K562 (cell line): ENCODE data around the gene RPS8. TPM values are rescaled to one million over a fixed set of nuclear protein-coding genes. Genes with fewer than 3 reads are reported as not detected.

Source experiments
- ATF7 ChIP-seq: fragments of 450-650 bp; IDR thresholded peaks from 2 replicates; pipeline ENCODE4 v1.7.1; 2014; ENCODE audit warnings: mild to moderate bottlenecking, moderate library complexity
- CREBBP ChIP-seq: IDR thresholded peaks from one replicate; pipeline ENCODE4 v1.6.1; 2012; ENCODE audit warnings: low read depth, mild to moderate bottlenecking, control low read depth, inconsistent platforms, low read length
- DEAF1 ChIP-seq: fragments of 450-650 bp; formaldehyde crosslinking; IDR thresholded peaks from 2 replicates; pipeline ENCODE4 v1.4.0; 2020; ENCODE audit warnings: mild to moderate bottlenecking, moderate library complexity
- KDM2B ChIP-seq: fragments of 250-450 bp; sonication (Bioruptor Pico); IDR thresholded peaks from 2 replicates; pipeline ENCODE4 v1.8.0; 2021; ENCODE audit warnings: mild to moderate bottlenecking, moderate library complexity
- KLF10 ChIP-seq: fragments of 250-450 bp; sonication (Bioruptor Pico); IDR thresholded peaks from 2 replicates; pipeline ENCODE4 v1.6.1; 2021; ENCODE audit warnings: matching md5 sums
- NCOA4 ChIP-seq: fragments of 450-650 bp; IDR thresholded peaks from 2 replicates; pipeline ENCODE4 v1.6.1; 2018; ENCODE audit warnings: mild to moderate bottlenecking; ENCODE audit not compliant: partially characterized antibody
- NR2C2 ChIP-seq, 2 experiments: fragments of 200-800 bp in 1 of 2; sonication (Bioruptor generic) in 1 of 2; sonication (generic) in 1 of 2; formaldehyde crosslinking in 1 of 2; IDR thresholded peaks; 2 replicates each; pipeline versions ENCODE4 v1.6.1 to v1.8.0; 2016 to 2022; ENCODE audit warnings: mild to moderate bottlenecking in 1 of 2, missing compliant biosample characterization in 1 of 2, missing genetic modification characterization in 1 of 2, missing genetic modification reagents in 1 of 2
- RBBP5 ChIP-seq: fragments of 200-600 bp; sonication (generic); IDR thresholded peaks from 2 replicates; pipeline ENCODE4 v1.6.1; 2012; ENCODE audit warnings: borderline replicate concordance, mild to moderate bottlenecking, low read length, control low read depth, inconsistent platforms; ENCODE audit not compliant: insufficient read depth, poor library complexity, severe bottlenecking
- RBM34 ChIP-seq: fragments of 200-400 bp; formaldehyde crosslinking; IDR thresholded peaks from 2 replicates; pipeline ENCODE4 v1.6.1; 2018; ENCODE audit warnings: low read length, borderline replicate concordance; ENCODE audit not compliant: insufficient read depth
- RUNX1 ChIP-seq: sonication (generic); IDR thresholded peaks from 2 replicates; pipeline ENCODE4 v1.6.1; 2016; ENCODE audit warnings: antibody characterized with exemption, low read depth
- THRA ChIP-seq: fragments of 450-650 bp; IDR thresholded peaks from 2 replicates; pipeline ENCODE4 v1.6.1; 2017; ENCODE audit warnings: mild to moderate bottlenecking, moderate library complexity
- TRIM25 ChIP-seq: fragments of 450-650 bp; IDR thresholded peaks from 2 replicates; pipeline ENCODE4 v1.7.0; 2016; ENCODE audit warnings: borderline replicate concordance
- ZC3H4 ChIP-seq: sonication (generic); formaldehyde crosslinking; IDR thresholded peaks from 2 replicates; pipeline ENCODE4 v1.9.0; 2021; ENCODE audit warnings: missing genetic modification reagents, borderline replicate concordance
- ZNF175 ChIP-seq: fragments of 200-800 bp; sonication (Bioruptor generic); IDR thresholded peaks from 2 replicates; pipeline ENCODE4 v1.6.1; 2016; ENCODE audit warnings: low read depth, mild to moderate bottlenecking, missing genetic modification characterization, missing compliant biosample characterization
- ZNF324 ChIP-seq: fragments of 250-450 bp; sonication (Bioruptor Pico); IDR thresholded peaks from 2 replicates; pipeline ENCODE4 v1.4.0; 2020; ENCODE audit warnings: mild to moderate bottlenecking
- ZNF551 ChIP-seq: fragments of 250-450 bp; sonication (Bioruptor Pico); IDR thresholded peaks from 2 replicates; pipeline ENCODE4 v1.5.0; 2021; ENCODE audit warnings: mild to moderate bottlenecking, moderate library complexity
- polyA plus RNA-seq, 8 experiments: library from polyadenylated mRNA; depleted of rRNA in 4 of 8; stranded (reverse) in 5 of 8; unstranded in 3 of 8; fragments of >200 nt; fragmentation: Nextera tagmentation in 2 of 8; fragmentation: Illumina TruSeq in 1 of 8; extraction: Ambion mirVana in 2 of 8; extraction: Trizol in 1 of 8; gene quantifications; 2 replicates each; pipeline versions ENCODE4 v1.2.1 to v1.2.3, GENCODE V29; 2011 to 2014; ENCODE audit warnings: inconsistent platforms in 1 of 8, missing spikeins in 1 of 8
- total RNA-seq, 7 experiments: library from RNA; depleted of rRNA in 6 of 7; stranded (reverse); fragments of >200 nt in 6 of 7; fragmentation: Illumina TruSeq in 2 of 7; extraction: Trizol in 2 of 7; gene quantifications; 2 replicates each; pipeline versions ENCODE4 v1.2.1 to v1.2.3, GENCODE V29; 2011 to 2021; ENCODE audit warnings: low replicate concordance in 1 of 7
- TF ChIP-seq, protein P1 (sequence below): fragments of 250-450 bp; sonication (Bioruptor Pico); IDR thresholded peaks from 2 replicates; pipeline ENCODE4 v1.9.0; 2021; ENCODE audit warnings: mild to moderate bottlenecking
- TF ChIP-seq, protein P2 (sequence below): sonication (generic); formaldehyde crosslinking; IDR thresholded peaks from 2 replicates; pipeline ENCODE4 v1.8.0; 2022; ENCODE audit warnings: mild to moderate bottlenecking, missing genetic modification reagents

The RPS8 gene
- total and polyA plus RNA-seq, 9 of the 15 experiments (the other 6 are each of a cell fraction or from before 2014, with no cell fraction given): 2,431 to 4,168 (median 3,109) TPM

DNA sequence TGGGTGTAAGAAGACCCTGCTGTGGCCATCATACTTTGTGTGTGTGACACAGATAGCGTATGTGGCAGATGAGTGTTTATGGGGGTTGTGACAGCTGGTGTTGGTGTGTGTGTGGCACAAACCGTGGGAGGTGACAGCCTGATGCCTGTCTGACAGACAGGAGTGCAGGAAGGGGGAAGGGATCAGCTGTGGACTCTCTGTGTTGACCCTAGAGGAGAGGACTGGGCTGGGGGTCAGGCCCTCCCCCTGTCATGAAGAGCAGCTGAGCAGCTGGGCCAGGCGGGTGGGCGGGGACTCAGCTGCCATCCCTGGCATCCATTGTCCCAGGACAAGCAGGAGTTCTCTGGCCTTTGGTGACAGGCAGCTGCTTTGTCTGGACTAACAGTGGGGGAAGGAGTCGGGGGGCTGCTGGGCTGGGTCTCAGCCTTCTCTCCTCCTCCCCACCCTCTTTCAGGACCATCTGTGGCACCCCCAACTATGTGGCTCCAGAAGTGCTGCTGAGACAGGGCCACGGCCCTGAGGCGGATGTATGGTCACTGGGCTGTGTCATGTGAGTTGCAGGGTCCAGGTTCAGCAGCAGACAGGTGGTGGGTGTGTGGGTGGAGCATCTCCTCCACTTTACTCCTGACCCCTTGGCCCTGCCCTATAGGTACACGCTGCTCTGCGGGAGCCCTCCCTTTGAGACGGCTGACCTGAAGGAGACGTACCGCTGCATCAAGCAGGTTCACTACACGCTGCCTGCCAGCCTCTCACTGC is 27.1 kb downstream of the RPS8 start (continued):
- TF ChIP-seq ZNF551 (CRISPR knock-in tag) (no peak), RBBP5 (no peak), RUNX1 (no peak), KLF10 (CRISPR knock-in tag) (no peak), KDM2B (CRISPR knock-in tag) (no peak), ZC3H4 (no peak), TRIM25 (no peak), ATF7 (no peak), DEAF1 (CRISPR knock-in tag) (no peak), THRA (no peak), ZNF175 (CRISPR knock-in tag) (no peak), RBM34 (no peak), NCOA4 (no peak), ZNF324 (CRISPR knock-in tag) (no peak), CREBBP (no peak), NR2C2 (CRISPR knock-in tag; IDR thresholded peaks at IDR 0.05) (no peak), NR2C2 (tag; IDR thresholded peaks at IDR 0.05) (no peak)
- TF ChIP-seq, protein P1, sequence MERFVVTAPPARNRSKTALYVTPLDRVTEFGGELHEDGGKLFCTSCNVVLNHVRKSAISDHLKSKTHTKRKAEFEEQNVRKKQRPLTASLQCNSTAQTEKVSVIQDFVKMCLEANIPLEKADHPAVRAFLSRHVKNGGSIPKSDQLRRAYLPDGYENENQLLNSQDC (CRISPR knock-in tag): no peak
- TF ChIP-seq, protein P2, sequence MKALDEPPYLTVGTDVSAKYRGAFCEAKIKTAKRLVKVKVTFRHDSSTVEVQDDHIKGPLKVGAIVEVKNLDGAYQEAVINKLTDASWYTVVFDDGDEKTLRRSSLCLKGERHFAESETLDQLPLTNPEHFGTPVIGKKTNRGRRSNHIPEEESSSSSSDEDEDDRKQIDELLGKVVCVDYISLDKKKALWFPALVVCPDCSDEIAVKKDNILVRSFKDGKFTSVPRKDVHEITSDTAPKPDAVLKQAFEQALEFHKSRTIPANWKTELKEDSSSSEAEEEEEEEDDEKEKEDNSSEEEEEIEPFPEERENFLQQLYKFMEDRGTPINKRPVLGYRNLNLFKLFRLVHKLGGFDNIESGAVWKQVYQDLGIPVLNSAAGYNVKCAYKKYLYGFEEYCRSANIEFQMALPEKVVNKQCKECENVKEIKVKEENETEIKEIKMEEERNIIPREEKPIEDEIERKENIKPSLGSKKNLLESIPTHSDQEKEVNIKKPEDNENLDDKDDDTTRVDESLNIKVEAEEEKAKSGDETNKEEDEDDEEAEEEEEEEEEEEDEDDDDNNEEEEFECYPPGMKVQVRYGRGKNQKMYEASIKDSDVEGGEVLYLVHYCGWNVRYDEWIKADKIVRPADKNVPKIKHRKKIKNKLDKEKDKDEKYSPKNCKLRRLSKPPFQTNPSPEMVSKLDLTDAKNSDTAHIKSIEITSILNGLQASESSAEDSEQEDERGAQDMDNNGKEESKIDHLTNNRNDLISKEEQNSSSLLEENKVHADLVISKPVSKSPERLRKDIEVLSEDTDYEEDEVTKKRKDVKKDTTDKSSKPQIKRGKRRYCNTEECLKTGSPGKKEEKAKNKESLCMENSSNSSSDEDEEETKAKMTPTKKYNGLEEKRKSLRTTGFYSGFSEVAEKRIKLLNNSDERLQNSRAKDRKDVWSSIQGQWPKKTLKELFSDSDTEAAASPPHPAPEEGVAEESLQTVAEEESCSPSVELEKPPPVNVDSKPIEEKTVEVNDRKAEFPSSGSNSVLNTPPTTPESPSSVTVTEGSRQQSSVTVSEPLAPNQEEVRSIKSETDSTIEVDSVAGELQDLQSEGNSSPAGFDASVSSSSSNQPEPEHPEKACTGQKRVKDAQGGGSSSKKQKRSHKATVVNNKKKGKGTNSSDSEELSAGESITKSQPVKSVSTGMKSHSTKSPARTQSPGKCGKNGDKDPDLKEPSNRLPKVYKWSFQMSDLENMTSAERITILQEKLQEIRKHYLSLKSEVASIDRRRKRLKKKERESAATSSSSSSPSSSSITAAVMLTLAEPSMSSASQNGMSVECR: no peak
